Measurements from ENCODE around the gene TRAM2. TPM values are rescaled to one million over a fixed set of nuclear protein-coding genes. Genes with fewer than 3 reads are reported as not detected.

The TRAM2 gene
- total and polyA plus RNA-seq, 2 of the 13 experiments (the other 11 are each of a cell fraction or from before 2014, with no cell fraction given) = 49.1 to 72.5 TPM

DNA sequence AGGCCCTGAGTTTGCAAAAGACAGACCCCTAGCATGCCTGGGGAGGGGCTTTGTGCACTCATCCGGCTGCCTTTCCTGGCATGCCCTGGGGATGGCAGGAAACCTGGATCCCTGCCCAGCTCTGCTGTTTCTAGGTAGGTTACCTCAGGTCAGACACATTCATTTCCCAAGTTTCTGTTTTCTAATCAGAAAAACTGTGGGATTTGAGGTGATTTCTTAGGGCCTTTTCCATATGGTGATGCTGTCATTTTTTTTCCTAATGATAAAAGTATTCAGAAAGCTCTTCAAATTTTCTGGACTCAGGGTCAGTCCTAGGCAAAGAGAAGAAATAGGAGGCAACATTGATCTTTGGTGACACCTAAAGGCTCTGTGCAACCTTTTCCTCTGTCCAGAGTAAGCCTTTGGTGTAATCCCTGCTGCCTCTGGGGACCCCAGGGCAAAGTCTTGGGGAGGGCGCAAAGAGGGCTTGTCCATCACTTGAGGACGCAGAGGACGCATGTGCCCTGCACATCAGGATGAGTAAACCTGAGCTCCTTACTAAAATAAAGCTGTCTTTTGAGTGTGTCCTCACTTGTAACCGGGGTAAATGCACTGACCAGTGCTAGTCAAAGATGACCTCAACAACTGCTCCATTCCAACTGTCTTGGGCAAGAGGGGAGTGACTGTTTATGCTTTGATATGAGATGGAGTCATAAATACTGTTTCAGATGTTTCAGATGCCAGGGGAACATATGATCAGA is 13.5 kb upstream of the TRAM2 start (continued):
- TF ChIP-seq ZNF124 (CRISPR knock-in tag; IDR thresholded peaks at IDR 0.05) = 0 out of 2 replicates have a peak, but pooled peaks have one; percentile 27
- TF ChIP-seq ZNF367 (CRISPR knock-in tag; IDR thresholded peaks at IDR 0.05; ENCODE audit: borderline replicate concordance) = no peak
- TF ChIP-seq ZNF782 (CRISPR knock-in tag; IDR thresholded peaks at IDR 0.05; ENCODE audit: borderline replicate concordance) = no peak
- no peak for TF ChIP-seq ATF1 (CRISPR knock-in tag; IDR thresholded peaks at IDR 0.05)
- peak; percentile 28; the same call in 1 of the 2 replicates for TF ChIP-seq CEBPG (CRISPR knock-in tag; IDR thresholded peaks at IDR 0.05)
- TF ChIP-seq, protein P1, sequence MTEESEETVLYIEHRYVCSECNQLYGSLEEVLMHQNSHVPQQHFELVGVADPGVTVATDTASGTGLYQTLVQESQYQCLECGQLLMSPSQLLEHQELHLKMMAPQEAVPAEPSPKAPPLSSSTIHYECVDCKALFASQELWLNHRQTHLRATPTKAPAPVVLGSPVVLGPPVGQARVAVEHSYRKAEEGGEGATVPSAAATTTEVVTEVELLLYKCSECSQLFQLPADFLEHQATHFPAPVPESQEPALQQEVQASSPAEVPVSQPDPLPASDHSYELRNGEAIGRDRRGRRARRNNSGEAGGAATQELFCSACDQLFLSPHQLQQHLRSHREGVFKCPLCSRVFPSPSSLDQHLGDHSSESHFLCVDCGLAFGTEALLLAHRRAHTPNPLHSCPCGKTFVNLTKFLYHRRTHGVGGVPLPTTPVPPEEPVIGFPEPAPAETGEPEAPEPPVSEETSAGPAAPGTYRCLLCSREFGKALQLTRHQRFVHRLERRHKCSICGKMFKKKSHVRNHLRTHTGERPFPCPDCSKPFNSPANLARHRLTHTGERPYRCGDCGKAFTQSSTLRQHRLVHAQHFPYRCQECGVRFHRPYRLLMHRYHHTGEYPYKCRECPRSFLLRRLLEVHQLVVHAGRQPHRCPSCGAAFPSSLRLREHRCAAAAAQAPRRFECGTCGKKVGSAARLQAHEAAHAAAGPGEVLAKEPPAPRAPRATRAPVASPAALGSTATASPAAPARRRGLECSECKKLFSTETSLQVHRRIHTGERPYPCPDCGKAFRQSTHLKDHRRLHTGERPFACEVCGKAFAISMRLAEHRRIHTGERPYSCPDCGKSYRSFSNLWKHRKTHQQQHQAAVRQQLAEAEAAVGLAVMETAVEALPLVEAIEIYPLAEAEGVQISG (CRISPR knock-in tag; IDR thresholded peaks at IDR 0.05) = peak; percentile 30
- peak; percentile 64; the same call in 1 of the 2 replicates for TF ChIP-seq NCOR1 (IDR thresholded peaks at IDR 0.05; ENCODE audit: borderline replicate concordance, low read length)
- 0 out of 2 replicates have a peak, but pooled peaks have one; percentile 11 for TF ChIP-seq ZBTB21 (CRISPR knock-in tag; IDR thresholded peaks at IDR 0.05)
- 0 out of 2 replicates have a peak, but pooled peaks have one; percentile 35 for TF ChIP-seq ZBTB20 (CRISPR knock-in tag; IDR thresholded peaks at IDR 0.05; ENCODE audit: borderline replicate concordance, low read depth)
- no peak for TF ChIP-seq SOX13 (IDR thresholded peaks at IDR 0.05)
- peak in 1 of 2 experiments; percentile 19; a peak in 1 of 4 replicates for TF ChIP-seq SOX13 (CRISPR knock-in tag; conservative IDR thresholded peaks at IDR 0.05 in 1 of 2, IDR thresholded peaks at IDR 0.05 in 1 of 2)
- TF ChIP-seq, protein P2, sequence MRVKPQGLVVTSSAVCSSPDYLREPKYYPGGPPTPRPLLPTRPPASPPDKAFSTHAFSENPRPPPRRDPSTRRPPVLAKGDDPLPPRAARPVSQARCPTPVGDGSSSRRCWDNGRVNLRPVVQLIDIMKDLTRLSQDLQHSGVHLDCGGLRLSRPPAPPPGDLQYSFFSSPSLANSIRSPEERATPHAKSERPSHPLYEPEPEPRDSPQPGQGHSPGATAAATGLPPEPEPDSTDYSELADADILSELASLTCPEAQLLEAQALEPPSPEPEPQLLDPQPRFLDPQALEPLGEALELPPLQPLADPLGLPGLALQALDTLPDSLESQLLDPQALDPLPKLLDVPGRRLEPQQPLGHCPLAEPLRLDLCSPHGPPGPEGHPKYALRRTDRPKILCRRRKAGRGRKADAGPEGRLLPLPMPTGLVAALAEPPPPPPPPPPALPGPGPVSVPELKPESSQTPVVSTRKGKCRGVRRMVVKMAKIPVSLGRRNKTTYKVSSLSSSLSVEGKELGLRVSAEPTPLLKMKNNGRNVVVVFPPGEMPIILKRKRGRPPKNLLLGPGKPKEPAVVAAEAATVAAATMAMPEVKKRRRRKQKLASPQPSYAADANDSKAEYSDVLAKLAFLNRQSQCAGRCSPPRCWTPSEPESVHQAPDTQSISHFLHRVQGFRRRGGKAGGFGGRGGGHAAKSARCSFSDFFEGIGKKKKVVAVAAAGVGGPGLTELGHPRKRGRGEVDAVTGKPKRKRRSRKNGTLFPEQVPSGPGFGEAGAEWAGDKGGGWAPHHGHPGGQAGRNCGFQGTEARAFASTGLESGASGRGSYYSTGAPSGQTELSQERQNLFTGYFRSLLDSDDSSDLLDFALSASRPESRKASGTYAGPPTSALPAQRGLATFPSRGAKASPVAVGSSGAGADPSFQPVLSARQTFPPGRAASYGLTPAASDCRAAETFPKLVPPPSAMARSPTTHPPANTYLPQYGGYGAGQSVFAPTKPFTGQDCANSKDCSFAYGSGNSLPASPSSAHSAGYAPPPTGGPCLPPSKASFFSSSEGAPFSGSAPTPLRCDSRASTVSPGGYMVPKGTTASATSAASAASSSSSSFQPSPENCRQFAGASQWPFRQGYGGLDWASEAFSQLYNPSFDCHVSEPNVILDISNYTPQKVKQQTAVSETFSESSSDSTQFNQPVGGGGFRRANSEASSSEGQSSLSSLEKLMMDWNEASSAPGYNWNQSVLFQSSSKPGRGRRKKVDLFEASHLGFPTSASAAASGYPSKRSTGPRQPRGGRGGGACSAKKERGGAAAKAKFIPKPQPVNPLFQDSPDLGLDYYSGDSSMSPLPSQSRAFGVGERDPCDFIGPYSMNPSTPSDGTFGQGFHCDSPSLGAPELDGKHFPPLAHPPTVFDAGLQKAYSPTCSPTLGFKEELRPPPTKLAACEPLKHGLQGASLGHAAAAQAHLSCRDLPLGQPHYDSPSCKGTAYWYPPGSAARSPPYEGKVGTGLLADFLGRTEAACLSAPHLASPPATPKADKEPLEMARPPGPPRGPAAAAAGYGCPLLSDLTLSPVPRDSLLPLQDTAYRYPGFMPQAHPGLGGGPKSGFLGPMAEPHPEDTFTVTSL (CRISPR knock-in tag; IDR thresholded peaks at IDR 0.05; ENCODE audit: borderline replicate concordance) = peak; percentile 33; the same call in 1 of the 2 replicates
- TF ChIP-seq, protein P3, sequence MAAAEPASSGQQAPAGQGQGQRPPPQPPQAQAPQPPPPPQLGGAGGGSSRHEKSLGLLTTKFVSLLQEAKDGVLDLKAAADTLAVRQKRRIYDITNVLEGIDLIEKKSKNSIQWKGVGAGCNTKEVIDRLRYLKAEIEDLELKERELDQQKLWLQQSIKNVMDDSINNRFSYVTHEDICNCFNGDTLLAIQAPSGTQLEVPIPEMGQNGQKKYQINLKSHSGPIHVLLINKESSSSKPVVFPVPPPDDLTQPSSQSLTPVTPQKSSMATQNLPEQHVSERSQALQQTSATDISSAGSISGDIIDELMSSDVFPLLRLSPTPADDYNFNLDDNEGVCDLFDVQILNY (CRISPR knock-in tag; conservative IDR thresholded peaks at IDR 0.05) = 0 out of 2 replicates have a peak, but pooled peaks have one; percentile 18
- peak; percentile 19; the same call in 1 of the 2 replicates for TF ChIP-seq SALL2 (CRISPR knock-in tag; IDR thresholded peaks at IDR 0.05)
- 0 out of 2 replicates have a peak, but pooled peaks have one; percentile 43 for TF ChIP-seq MZF1 (CRISPR knock-in tag; IDR thresholded peaks at IDR 0.05; ENCODE audit: borderline replicate concordance)
- TF ChIP-seq, protein P4, sequence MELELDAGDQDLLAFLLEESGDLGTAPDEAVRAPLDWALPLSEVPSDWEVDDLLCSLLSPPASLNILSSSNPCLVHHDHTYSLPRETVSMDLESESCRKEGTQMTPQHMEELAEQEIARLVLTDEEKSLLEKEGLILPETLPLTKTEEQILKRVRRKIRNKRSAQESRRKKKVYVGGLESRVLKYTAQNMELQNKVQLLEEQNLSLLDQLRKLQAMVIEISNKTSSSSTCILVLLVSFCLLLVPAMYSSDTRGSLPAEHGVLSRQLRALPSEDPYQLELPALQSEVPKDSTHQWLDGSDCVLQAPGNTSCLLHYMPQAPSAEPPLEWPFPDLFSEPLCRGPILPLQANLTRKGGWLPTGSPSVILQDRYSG (CRISPR knock-in tag; IDR thresholded peaks at IDR 0.05) = no peak
- TF ChIP-seq KMT2A (CRISPR knock-in tag; IDR thresholded peaks at IDR 0.05) = 0 out of 2 replicates have a peak, but pooled peaks have one; percentile 17
- peak; percentile 67; the same call in 1 of the 2 replicates for TF ChIP-seq ZNF552 (CRISPR knock-in tag; IDR thresholded peaks at IDR 0.05; ENCODE audit: borderline replicate concordance)
- peak; percentile 88 for TF ChIP-seq STAG1 (CRISPR knock-in tag; IDR thresholded peaks at IDR 0.05)

Measured in HepG2 (cell line).